ENCODE measurements around the gene AUTS2.
A peak's percentile ranks its signal among the peaks of the same experiment; 100 is the strongest.
"Not testable (repeated sequence)": the region's sequence is repeated elsewhere in the genome, so short reads cannot be mapped to it uniquely, and the experiment has no call there.

AUTS2 gene

GRCh38 chr7:70786076-70786475 is 1187.8 kb downstream of the AUTS2 start:
- DNase-seq: no peak

GRCh38 chr7:70787286-70787685 is 1189.0 kb downstream of the AUTS2 start:
- no peak for DNase-seq

- DNase-seq: no peak
These were observed 1189.5 kb downstream of the AUTS2 start for GRCh38 chr7:70787771-70788170.

DNA sequence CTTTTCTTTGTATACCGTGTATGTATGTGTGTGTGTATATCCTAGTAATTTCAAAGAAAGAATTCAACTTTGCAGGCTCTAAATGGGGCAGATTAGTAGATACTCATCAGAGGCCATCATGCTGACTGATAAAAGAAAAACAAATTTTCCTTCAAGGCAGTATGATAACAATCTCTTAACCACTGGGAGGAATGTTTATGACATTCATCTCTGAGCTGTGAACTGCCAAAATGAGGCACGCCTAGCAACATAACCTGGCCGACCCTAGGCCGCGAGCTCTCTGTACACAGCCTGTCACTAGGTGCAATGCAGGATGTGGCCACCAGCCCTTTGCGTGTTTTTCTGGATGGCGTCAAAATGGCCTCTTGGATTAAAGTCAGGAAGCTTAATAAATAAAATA is 1190.0 kb downstream of the AUTS2 start:
- no peak for DNase-seq

- DNase-seq: no peak
These were observed 1191.4 kb downstream of the AUTS2 start for GRCh38 chr7:70789481-70790214.

GRCh38 chr7:70790215-70791073 is 1192.2 kb downstream of the AUTS2 start:
- no peak for DNase-seq

- no peak for DNase-seq
These were observed 1193.1 kb downstream of the AUTS2 start for GRCh38 chr7:70791341-70791740.

DNA sequence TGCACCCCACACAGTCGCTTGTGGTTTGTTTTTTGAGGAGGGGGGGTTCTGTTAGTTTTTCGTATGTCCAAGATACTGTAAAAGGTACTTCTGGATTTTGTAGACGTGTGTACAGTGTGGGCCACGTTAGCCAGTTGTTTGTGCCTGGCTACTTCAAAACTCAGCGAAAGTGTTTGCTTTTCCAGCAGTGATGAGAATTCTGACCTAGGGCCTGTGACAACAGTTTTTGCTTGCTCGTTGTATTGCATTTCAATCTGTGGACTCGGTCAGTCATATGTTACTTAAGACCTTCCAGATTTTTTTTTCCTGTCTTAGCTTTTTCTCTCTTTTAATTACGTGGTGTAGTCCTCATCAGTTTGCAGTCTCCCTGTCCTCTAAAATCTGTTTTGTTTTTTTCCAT is 1194.8 kb downstream of the AUTS2 start:
- no peak for DNase-seq

DNA sequence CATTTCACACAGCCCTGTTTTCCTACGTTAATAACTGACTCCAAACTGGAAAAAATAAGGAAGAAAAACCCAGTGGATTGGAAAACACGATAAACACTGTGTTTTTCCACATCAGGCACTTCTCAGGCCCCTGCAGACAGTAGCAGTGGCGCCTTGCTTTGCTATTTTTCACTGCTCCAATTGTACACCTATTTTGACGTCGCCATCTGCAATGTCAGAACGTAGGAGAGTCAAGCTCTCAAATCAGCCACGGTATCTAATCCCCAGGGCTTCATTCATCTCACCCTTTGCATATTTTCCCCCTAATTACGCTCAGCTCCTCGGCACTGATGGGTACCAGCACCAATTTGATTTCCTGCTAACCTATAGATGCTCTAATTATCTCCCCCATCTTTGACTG is 1195.5 kb downstream of the AUTS2 start:
- no peak for DNase-seq

DNA sequence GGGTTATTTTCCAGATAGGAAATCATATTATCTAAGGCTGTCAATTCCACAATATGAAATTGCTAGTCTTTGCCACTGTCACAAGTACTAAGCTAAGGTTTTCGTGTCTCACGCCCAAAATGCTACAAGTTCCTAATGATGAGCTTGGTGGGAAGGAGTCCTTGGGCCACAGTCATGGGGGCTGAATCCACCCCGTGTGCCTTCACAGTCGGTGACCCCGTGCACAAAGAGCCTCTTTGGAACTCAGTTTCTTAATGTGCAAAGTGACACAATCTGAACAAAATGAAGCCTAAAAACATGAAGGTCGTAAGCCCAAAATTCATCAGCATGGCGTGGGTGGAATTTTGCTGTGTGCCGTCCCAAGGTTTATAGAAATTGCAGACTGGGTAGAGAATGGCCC is 1196.7 kb downstream of the AUTS2 start:
- DNase-seq: no peak

- no peak for DNase-seq
These were observed 1197.7 kb downstream of the AUTS2 start for GRCh38 chr7:70795948-70796347.

GRCh38 chr7:70797109-70797514 is 1198.8 kb downstream of the AUTS2 start:
- no peak for DNase-seq

DNA sequence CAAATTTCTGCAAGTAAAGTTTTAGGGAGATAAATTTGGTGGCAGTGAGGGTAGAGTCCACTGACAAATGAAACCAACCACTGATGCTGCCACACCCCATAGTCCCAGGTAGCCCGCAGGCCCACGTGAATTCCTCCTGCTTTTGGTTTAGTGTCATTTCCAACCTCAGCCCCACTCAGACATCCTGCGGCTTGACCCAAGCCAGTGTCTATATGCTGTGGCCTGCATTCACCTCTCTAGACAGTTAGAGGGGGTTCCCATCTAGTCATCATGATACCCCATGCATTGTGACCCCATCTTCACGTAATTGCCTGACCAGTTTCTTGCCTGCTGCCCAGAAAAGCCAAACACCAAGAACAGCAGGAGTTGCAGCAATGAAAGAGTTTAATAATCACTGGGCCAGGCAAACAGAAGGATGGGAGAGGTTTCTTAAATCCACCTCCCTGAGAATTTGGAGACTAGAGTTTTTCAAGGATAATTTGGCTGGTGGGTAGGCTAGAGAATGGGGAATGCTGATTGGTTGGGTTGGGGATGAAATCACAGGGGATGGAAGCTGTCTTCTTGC is 1201.6 kb downstream of the AUTS2 start:
- no peak for DNase-seq

- DNase-seq: no peak
These were observed 1207.1 kb downstream of the AUTS2 start for GRCh38 chr7:70805360-70805759.

DNA sequence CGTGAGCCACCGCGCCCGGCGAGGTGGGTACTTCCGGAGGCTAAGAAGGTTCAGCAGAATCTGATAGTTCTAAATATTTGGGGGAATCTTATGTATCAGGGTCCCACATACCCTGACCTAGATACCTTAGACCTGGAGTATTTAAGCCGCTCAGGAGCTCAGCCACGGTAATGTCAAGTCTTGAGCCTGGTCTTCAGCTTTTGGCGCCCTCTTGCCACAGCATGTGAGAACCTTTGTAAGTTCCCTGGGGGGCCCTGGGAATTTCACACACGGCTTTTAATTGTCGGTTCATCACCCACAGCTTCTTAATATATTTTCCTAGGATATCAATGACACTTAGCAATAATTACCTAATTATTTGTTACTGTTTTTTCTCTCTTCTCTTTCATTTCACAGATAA is 1209.4 kb downstream of the AUTS2 start:
- no peak for DNase-seq

DNA sequence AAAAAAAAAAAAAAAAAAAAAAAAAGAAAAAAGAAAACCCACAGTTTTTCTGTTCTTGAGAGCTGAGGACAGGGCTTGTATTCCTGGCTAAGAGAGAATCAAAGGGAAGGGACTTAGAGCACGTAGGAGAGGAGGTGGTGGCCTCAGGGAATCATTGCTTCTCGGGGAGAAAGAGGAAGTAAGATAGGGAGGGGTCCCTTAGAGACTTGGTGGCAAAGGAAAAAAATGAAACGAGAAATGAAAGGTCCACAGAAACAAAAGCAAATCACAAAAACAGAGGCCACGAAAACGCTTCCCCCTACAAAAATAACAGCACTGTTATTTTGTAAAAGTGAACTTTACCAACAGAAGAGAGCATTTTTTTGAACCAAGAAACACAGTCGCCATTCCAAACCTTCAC is 1210.6 kb downstream of the AUTS2 start:
- no peak for DNase-seq

DNA sequence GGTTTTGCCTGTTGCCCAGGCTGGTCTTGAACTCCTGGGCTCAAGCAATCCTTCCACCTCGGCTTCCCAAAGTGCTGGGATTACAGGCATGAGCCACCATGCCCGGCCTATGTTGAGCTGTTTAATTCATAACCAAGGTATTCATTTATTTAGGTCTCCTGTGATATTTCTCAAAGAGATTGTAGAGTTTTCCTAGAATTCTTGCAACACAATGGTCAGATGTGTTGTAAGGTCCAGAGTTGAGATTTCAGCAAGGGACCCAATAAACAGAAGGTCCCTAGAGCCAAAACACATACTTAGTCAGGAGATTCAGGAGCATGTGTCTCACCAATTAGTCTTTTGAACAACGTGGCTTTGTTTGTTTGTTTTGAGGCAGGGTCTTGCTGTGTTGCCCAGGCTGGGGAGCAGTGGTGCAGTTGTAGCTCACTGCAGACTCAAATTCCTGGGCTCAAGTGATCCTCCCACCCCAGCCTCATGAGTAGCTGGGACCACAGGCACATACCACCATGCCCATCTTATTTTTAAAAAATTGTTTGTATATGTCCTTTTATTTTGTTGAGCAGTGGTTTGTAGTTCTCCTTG is 1212.4 kb downstream of the AUTS2 start:
- no peak for DNase-seq

DNA sequence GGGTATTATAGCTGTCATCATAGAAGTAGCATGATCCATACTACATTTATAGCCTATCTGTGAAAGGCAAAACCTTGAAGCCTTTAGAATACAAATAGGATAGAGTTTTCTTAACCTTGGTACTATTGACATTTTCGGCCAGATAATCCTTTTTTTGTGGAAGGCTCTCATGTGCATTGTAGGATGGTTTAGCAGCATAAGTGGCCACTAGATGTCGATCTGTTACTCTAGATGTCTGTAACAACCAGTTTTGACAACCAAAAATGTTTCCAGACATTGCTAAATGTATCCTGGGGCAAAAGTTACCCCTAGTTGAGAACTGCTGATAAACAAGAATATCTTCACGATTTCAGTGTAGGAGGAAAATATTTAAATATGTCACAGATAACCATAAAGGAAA is 1214.2 kb downstream of the AUTS2 start:
- DNase-seq: no peak

DNA sequence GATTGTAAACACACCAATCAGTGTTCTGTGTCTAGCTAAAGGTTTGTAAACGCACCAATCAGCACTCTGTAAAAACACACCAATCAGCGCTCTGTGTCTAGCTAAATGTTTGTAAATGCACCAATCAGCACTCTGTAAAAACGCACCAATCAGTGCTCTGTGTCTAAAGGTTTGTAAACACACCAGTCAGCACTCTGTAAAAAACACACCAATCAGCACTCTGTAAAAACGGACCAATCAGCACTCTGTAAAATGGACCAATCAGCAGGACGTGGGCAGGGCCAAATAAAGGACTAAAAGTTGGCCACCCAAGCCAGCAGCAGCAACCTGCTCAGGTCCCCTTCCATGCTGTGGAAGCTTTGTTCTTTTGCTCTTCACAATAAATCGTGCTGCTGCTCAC is 1224.2 kb downstream of the AUTS2 start:
- not testable (repeated sequence) for DNase-seq

DNA sequence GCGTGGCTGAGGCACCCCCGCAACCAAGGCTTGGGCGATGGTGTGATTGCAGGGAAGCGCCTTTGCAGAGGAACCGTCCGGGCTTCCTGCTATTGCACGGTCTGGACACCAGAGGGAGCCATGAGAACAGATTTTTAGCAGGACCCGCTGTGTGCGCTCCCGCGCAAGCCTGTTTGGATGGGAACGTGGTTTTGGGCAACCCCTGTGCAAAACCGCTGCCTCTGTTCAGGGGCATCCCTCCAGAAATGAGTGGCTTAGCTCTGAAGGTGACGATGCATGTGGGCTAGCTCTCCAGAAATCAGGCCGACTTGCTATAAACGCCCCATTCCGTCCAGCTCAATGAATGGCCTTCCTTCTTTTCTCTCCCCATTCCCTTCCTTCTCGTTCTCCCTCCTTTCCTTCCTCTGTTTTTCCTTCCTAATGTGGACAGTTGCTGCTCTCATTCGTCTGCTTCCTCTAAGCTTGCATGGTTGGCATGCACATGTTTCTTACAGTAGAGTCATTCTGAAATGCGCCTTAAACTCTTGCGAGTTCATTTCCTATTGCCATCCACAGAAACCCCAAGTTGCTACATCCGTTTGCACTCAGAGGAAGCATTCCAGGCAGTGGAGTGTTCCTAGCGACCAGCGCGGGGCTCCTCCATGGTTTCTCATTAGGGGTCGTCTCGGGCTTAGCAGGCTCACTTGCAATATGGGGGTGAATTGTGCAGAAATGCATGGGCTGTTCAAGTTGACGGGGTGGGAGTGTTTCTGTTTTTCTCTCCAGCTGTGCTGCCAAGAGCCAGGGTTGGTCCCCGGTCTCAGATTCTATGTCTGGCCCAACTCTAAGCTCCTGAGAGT is 1231.2 kb downstream of the AUTS2 start:
- DNase-seq: peak; percentile 7 to 49

DNA sequence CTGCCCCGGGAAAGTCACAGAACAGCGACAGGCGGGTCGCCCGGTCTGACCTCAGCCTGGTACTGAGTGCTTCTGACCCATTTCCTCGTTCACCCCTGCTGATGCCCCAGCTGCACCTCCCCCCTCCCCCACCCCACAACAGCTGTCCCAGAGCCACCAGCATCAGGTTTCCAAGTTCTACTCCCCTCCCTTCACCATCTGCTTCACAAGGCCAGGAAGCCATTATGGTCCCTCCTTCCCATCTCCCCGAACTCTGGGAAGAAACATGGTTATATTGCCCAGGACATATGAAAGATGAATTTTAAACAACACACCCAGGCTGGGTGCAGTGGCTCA is 1231.8 kb downstream of the AUTS2 start:
- no peak for DNase-seq

DNA sequence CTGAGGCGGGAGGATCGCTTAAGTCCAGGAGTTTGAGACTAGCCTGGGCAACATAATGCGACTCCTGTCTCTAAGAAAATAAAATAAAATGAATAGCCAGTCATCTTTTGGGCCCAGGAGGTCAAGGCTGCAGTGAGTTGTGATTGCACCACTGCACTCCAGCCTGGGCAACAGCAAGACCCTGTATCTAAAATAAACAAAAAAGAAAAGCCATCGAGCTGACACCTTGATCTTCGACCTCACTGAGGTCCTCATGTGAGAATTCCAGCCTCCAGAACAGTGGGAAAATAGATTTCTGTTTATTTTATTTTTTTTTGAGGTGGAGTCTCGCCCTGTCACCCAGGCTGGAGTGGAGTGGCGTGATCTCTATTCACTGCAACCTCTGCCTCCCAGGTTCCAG is 1232.2 kb downstream of the AUTS2 start:
- DNase-seq: no peak

GRCh38 chr7:70833726-70834125 is 1235.5 kb downstream of the AUTS2 start:
- no peak for DNase-seq

All from NCI-H187 (cell line).